ENCODE measurements around the gene TTPAL. TPM values are rescaled to one million over a fixed set of nuclear protein-coding genes. Genes with fewer than 3 reads are reported as not detected.

Gene TTPAL
- total and polyA plus RNA-seq, 9 of the 15 experiments (the other 6 are each of a cell fraction or from before 2014, with no cell fraction given) = 1.1 to 7.0 (median 2.6) TPM

GRCh38 chr20:44457016-44457415, 18.7 kb upstream of the TTPAL start (continued):
- no peak for TF ChIP-seq NR1H2 (CRISPR knock-in tag; IDR thresholded peaks at IDR 0.05)
- TF ChIP-seq NR2C2 (CRISPR knock-in tag; IDR thresholded peaks at IDR 0.05) = no peak
- TF ChIP-seq NR2C2 (tag; IDR thresholded peaks at IDR 0.05) = peak; percentile 22; the same call in 1 of the 2 replicates
- no peak for TF ChIP-seq PTTG1 (tag; IDR thresholded peaks at IDR 0.05; ENCODE audit: low read depth)
- 0 out of 2 replicates have a peak, but pooled peaks have one; percentile 28 for TF ChIP-seq MYC (IDR thresholded peaks at IDR 0.05; ENCODE audit: low read depth, low read length)
- TF ChIP-seq MYC (CRISPR knock-in tag; IDR thresholded peaks at IDR 0.05; ENCODE audit: borderline replicate concordance, low read depth) = no peak
- 0 out of 2 replicates have a peak, but pooled peaks have one; percentile 26 for TF ChIP-seq GABPA (tag; conservative IDR thresholded peaks at IDR 0.05; ENCODE audit: low read depth)
- peak; percentile 71 for TF ChIP-seq NFIC (IDR thresholded peaks at IDR 0.05)
- TF ChIP-seq, protein P1, sequence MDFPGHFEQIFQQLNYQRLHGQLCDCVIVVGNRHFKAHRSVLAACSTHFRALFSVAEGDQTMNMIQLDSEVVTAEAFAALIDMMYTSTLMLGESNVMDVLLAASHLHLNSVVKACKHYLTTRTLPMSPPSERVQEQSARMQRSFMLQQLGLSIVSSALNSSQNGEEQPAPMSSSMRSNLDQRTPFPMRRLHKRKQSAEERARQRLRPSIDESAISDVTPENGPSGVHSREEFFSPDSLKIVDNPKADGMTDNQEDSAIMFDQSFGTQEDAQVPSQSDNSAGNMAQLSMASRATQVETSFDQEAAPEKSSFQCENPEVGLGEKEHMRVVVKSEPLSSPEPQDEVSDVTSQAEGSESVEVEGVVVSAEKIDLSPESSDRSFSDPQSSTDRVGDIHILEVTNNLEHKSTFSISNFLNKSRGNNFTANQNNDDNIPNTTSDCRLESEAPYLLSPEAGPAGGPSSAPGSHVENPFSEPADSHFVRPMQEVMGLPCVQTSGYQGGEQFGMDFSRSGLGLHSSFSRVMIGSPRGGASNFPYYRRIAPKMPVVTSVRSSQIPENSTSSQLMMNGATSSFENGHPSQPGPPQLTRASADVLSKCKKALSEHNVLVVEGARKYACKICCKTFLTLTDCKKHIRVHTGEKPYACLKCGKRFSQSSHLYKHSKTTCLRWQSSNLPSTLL (IDR thresholded peaks at IDR 0.05) = no peak
- TF ChIP-seq, protein P2, sequence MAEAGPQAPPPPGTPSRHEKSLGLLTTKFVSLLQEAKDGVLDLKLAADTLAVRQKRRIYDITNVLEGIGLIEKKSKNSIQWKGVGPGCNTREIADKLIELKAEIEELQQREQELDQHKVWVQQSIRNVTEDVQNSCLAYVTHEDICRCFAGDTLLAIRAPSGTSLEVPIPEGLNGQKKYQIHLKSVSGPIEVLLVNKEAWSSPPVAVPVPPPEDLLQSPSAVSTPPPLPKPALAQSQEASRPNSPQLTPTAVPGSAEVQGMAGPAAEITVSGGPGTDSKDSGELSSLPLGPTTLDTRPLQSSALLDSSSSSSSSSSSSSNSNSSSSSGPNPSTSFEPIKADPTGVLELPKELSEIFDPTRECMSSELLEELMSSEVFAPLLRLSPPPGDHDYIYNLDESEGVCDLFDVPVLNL (CRISPR knock-in tag; IDR thresholded peaks at IDR 0.05; ENCODE audit: low read depth) = no peak
- TF ChIP-seq MYNN (IDR thresholded peaks at IDR 0.05) = no peak
- no peak for TF ChIP-seq MYNN (CRISPR knock-in tag; IDR thresholded peaks at IDR 0.05)
- TF ChIP-seq, protein P3, sequence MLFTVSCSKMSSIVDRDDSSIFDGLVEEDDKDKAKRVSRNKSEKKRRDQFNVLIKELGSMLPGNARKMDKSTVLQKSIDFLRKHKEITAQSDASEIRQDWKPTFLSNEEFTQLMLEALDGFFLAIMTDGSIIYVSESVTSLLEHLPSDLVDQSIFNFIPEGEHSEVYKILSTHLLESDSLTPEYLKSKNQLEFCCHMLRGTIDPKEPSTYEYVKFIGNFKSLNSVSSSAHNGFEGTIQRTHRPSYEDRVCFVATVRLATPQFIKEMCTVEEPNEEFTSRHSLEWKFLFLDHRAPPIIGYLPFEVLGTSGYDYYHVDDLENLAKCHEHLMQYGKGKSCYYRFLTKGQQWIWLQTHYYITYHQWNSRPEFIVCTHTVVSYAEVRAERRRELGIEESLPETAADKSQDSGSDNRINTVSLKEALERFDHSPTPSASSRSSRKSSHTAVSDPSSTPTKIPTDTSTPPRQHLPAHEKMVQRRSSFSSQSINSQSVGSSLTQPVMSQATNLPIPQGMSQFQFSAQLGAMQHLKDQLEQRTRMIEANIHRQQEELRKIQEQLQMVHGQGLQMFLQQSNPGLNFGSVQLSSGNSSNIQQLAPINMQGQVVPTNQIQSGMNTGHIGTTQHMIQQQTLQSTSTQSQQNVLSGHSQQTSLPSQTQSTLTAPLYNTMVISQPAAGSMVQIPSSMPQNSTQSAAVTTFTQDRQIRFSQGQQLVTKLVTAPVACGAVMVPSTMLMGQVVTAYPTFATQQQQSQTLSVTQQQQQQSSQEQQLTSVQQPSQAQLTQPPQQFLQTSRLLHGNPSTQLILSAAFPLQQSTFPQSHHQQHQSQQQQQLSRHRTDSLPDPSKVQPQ (CRISPR knock-in tag; IDR thresholded peaks at IDR 0.05; ENCODE audit: borderline replicate concordance) = no peak
- peak; percentile 31 for TF ChIP-seq CCNT2 (IDR thresholded peaks at IDR 0.05; ENCODE audit: borderline replicate concordance, extremely low read depth, insufficient read length, low read depth, low read length)
- peak; percentile 23 to 40; a peak in 2 of 4 replicates for TF ChIP-seq NRF1 (conservative IDR thresholded peaks at IDR 0.05 in 1 of 2, IDR thresholded peaks at IDR 0.05 in 1 of 2)
- TF ChIP-seq, protein P4, sequence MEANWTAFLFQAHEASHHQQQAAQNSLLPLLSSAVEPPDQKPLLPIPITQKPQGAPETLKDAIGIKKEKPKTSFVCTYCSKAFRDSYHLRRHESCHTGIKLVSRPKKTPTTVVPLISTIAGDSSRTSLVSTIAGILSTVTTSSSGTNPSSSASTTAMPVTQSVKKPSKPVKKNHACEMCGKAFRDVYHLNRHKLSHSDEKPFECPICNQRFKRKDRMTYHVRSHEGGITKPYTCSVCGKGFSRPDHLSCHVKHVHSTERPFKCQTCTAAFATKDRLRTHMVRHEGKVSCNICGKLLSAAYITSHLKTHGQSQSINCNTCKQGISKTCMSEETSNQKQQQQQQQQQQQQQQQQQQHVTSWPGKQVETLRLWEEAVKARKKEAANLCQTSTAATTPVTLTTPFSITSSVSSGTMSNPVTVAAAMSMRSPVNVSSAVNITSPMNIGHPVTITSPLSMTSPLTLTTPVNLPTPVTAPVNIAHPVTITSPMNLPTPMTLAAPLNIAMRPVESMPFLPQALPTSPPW (CRISPR knock-in tag; IDR thresholded peaks at IDR 0.05) = peak; percentile 21; the same call in 1 of the 2 replicates
- no peak for TF ChIP-seq ZBTB7A (IDR thresholded peaks at IDR 0.05; ENCODE audit: borderline replicate concordance, control insufficient read depth, low read depth, low read length)
- no peak for TF ChIP-seq PCBP2 (IDR thresholded peaks at IDR 0.05; ENCODE audit: low read depth, low read length, poor library complexity, severe bottlenecking)
- TF ChIP-seq L3MBTL2 (IDR thresholded peaks at IDR 0.05) = peak; percentile 39; the same call in 1 of the 2 replicates

Data from K562 (cell line).